SK-N-SH (cell line): ENCODE data around the gene RCSD1. TPM values are rescaled to one million over a fixed set of nuclear protein-coding genes. Genes with fewer than 3 reads are reported as not detected.

Experiments used
- CTCF ChIA-PET: fragments of 300-600, 350-600 bp; formaldehyde crosslinking; extraction: SDS; loops from one replicate; lab custom pipeline; 2021; lab: Yijun Ruan, JAX
- POLR2A ChIA-PET: fragments of 350-600 bp; sonication (Branson Sonifier 250); formaldehyde crosslinking; extraction: SDS; loops from one replicate; lab custom pipeline; 2020; ENCODE audit warnings: antibody characterized with exemption, inconsistent platforms; lab: Yijun Ruan, JAX
- DNase-seq: peaks from one replicate; pipeline ENCODE4 v3.0.0; 2012
- H2AFZ ChIP-seq: fragments of 200-600 bp; sonication (generic); 2 replicates; pipeline ENCODE4 v1.8.1; 2016; ENCODE audit warnings: antibody characterized with exemption, mild to moderate bottlenecking, low read depth
- H3F3A ChIP-seq: fragments of 200-600 bp; sonication (generic); replicated peaks from 2 replicates; pipeline ENCODE3; 2016; ENCODE audit warnings: antibody characterized with exemption, mild to moderate bottlenecking; ENCODE audit not compliant: insufficient read depth
- H3K27ac ChIP-seq, 2 experiments: fragments of 200-500 bp in 1 of 2; fragments of 200-600 bp in 1 of 2; sonication (Bioruptor generic) in 1 of 2; sonication (generic), shearing (Covaris generic) in 1 of 2; 2 replicates each; pipeline versions ENCODE4 v1.5.1 to v1.6.1; 2014 to 2016; ENCODE audit warnings: low read depth in 2 of 2, inconsistent platforms in 1 of 2, low read length in 1 of 2, mild to moderate bottlenecking in 1 of 2, mixed read lengths in 1 of 2
- H3K27me3 ChIP-seq: fragments of 200-600 bp; sonication (generic), shearing (Covaris generic); 2 replicates; pipeline ENCODE4 v1.6.1; 2016; ENCODE audit warnings: mixed run types; ENCODE audit not compliant: insufficient read depth
- H3K36me3 ChIP-seq, 2 experiments: fragments of 200-500 bp in 1 of 2; fragments of 200-600 bp in 1 of 2; sonication (Bioruptor generic) in 1 of 2; sonication (generic) in 1 of 2; replicated peaks in 1 of 2; 2 replicates each; pipeline versions ENCODE3 to v1.5.1; 2014 to 2016; ENCODE audit warnings: low read length in 1 of 2, mild to moderate bottlenecking in 1 of 2; ENCODE audit not compliant: insufficient read depth in 2 of 2, control insufficient read depth in 1 of 2
- H3K4me1 ChIP-seq, 2 experiments: fragments of 200-500 bp in 1 of 2; fragments of 200-600 bp in 1 of 2; sonication (Bioruptor generic) in 1 of 2; sonication (generic), shearing (Covaris generic) in 1 of 2; 2 replicates each; pipeline versions ENCODE4 v1.5.1 to v1.6.1; 2014 to 2016; ENCODE audit warnings: low read depth in 1 of 2, low read length in 1 of 2, mixed run types in 1 of 2; ENCODE audit not compliant: insufficient read depth in 2 of 2, control insufficient read depth in 1 of 2
- H3K4me2 ChIP-seq: fragments of 200-600 bp; sonication (generic), shearing (Covaris generic); 2 replicates; pipeline ENCODE4 v1.6.1; 2017; ENCODE audit warnings: mixed run types
- H3K4me3 ChIP-seq, 2 experiments: fragments of 200-500 bp in 1 of 2; fragments of 200-600 bp in 1 of 2; sonication (Bioruptor generic) in 1 of 2; sonication (generic), shearing (Covaris generic) in 1 of 2; 2 replicates each; pipeline versions ENCODE4 v1.5.1 to v1.8.1; 2014 to 2016; ENCODE audit warnings: low read depth in 2 of 2, inconsistent platforms in 1 of 2, low read length in 1 of 2, mild to moderate bottlenecking in 1 of 2, mixed read lengths in 1 of 2, moderate library complexity in 1 of 2
- H3K79me2 ChIP-seq: fragments of 200-600 bp; sonication (generic); 2 replicates; pipeline ENCODE4 v1.8.1; 2017; ENCODE audit warnings: mild to moderate bottlenecking; ENCODE audit not compliant: insufficient read depth
- H3K9ac ChIP-seq: fragments of 200-600 bp; sonication (generic); 2 replicates; pipeline ENCODE4 v1.6.1; 2017; ENCODE audit warnings: mixed run types
- H3K9me2 ChIP-seq: fragments of 200-600 bp; sonication (generic); 2 replicates; pipeline ENCODE4 v1.6.1; 2017; ENCODE audit warnings: mixed run types
- H3K9me3 ChIP-seq: fragments of 200-600 bp; sonication (generic); 2 replicates; pipeline ENCODE4 v1.6.1; 2017; ENCODE audit warnings: mixed run types, mild to moderate bottlenecking, moderate library complexity
- H4K20me1 ChIP-seq: fragments of 200-600 bp; sonication (generic); 2 replicates; pipeline ENCODE4 v1.6.1; 2017; ENCODE audit warnings: mild to moderate bottlenecking, mixed run types; ENCODE audit not compliant: insufficient read depth
- EZH2phosphoT487 ChIP-seq: fragments of 200-600 bp; sonication (generic); IDR thresholded peaks from 2 replicates; pipeline ENCODE4 v1.6.1; 2017; ENCODE audit warnings: low read depth, mixed run types, mild to moderate bottlenecking, antibody characterized with exemption, moderate library complexity, borderline replicate concordance
- FOXM1 ChIP-seq: IDR thresholded peaks from 2 replicates; pipeline ENCODE4 v1.4.0; 2012; ENCODE audit warnings: low read depth, mild to moderate bottlenecking
- GABPA ChIP-seq: IDR thresholded peaks from 2 replicates; pipeline ENCODE4 v1.4.0; 2012; ENCODE audit warnings: low read depth, mild to moderate bottlenecking
- MEF2A ChIP-seq: IDR thresholded peaks from 2 replicates; pipeline ENCODE4 v1.4.0; 2012; ENCODE audit warnings: low read depth, borderline replicate concordance
- NFIC ChIP-seq: IDR thresholded peaks from 2 replicates; pipeline ENCODE4 v1.4.0; 2012; ENCODE audit warnings: borderline replicate concordance
- NRF1 ChIP-seq: IDR thresholded peaks from 2 replicates; pipeline ENCODE4 v1.6.1; 2012; ENCODE audit warnings: low read depth, mild to moderate bottlenecking, low read length
- PBX3 ChIP-seq: IDR thresholded peaks from 2 replicates; pipeline ENCODE4; 2012
- POLR2AphosphoS5 ChIP-seq: IDR thresholded peaks from 2 replicates; pipeline ENCODE4 v1.6.1; 2012; ENCODE audit warnings: low read depth, low read length
- RAD21 ChIP-seq: IDR thresholded peaks from 2 replicates; pipeline ENCODE4 v1.6.1; 2012; ENCODE audit warnings: mild to moderate bottlenecking, low read length
- RFX5 ChIP-seq: IDR thresholded peaks from 2 replicates; pipeline ENCODE4 v1.6.1; 2012; ENCODE audit warnings: mild to moderate bottlenecking, improper control_type of control experiment, low read length
- SIN3A ChIP-seq: IDR thresholded peaks from 2 replicates; pipeline ENCODE4 v1.6.1; 2012; ENCODE audit warnings: low read depth, mild to moderate bottlenecking, low read length, moderate library complexity, borderline replicate concordance
- TAF1 ChIP-seq: IDR thresholded peaks from 2 replicates; pipeline ENCODE4 v1.6.1; 2012; ENCODE audit warnings: low read depth, mild to moderate bottlenecking, low read length, moderate library complexity, borderline replicate concordance
- TCF12 ChIP-seq: IDR thresholded peaks from 2 replicates; pipeline ENCODE4 v1.4.0; 2012
- ZBTB33 ChIP-seq: IDR thresholded peaks from 2 replicates; pipeline ENCODE4 v1.4.0; 2012; ENCODE audit warnings: low read depth, borderline replicate concordance
- WGBS: methylation state at CpG from one replicate; pipeline ENCODE4 v1.1.6; 2017; ENCODE audit warnings: low lambda C conversion rate; 5-methylcytosine and 5-hydroxymethylcytosine counted together
- polyA plus RNA-seq, 3 experiments: library from polyadenylated mRNA; depleted of rRNA; stranded (reverse); fragments of >200 nt; gene quantifications; 2 replicates each; pipeline ENCODE4 v1.2.3, GENCODE V29; 2012
- TF ChIP-seq, protein P1 (sequence below): fragments of 150-350 bp; IDR thresholded peaks from 2 replicates; pipeline ENCODE4 v1.6.1; 2017; ENCODE audit warnings: antibody characterized with exemption, low read length, low read depth, borderline replicate concordance

RCSD1 gene
- polyA plus RNA-seq, 1 of the 3 experiments (the other 2 are of a cell fraction): 0.02 TPM

DNA sequence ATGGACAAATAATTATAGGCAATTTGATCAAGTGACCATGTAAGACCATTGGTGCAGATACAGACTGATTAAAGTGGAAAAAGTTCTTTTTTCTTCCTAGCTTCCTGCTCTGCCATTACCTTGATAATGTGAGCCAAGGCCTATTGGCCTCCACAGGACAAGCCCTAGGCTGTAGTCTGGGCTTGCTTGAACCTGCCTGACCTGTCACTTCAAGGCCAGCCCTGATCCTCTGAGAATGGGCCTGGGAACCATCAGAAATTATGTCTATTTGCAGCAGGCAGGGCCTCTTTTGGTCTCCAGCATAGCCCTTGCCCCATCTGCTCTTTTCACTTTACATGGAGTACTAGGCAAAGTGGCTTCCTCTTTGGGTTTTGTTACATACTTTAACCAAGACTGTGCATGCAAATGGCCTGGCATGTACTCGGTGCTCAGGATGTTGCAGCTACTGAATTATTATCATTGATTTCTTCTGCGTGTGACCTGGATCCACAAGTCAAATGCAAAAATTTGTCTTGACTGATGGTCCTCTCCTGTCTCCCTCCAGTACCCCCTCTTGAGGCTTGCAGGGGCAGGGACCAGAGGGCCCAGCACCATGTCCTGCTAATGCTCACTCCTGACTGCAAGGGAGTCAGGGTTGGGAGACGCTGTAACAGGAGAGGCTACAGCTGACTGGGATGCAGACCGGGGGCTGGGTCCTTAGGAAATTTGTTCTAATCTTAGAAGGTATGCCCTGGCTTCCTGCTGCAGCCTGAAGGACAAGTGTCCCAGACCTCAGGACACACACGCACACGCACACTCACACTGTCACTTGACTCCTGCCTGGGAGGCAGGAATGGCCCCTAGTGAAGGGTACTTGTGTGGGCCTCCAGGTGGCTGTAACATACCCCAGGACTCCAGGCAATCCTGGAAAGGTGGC is 39.4 kb downstream of the RCSD1 start:
- Histone ChIP-seq H3K27ac (no peak overlapping the region), H3K4me2 (no peak overlapping the region), H3K9me2 (no peaks in the 10 kb centered on the region), H3K79me2 (no peaks in the 10 kb centered on the region), H4K20me1 (no peaks in the 10 kb centered on the region), H3K36me3 (peaks cover 0 to 3% of the 10 kb centered on the region in 2 experiments), H3F3A (no peaks in the 10 kb centered on the region)
- CTCF ChIA-PET: interaction anchor here (1.0 to 2.4 kb wide), 2 partner anchors 18 to 62 kb away, joined by 3 to 8 read pairs; no protein-coding TSS in a partner anchor
- no peak for DNase-seq
- TF ChIP-seq, protein P1, sequence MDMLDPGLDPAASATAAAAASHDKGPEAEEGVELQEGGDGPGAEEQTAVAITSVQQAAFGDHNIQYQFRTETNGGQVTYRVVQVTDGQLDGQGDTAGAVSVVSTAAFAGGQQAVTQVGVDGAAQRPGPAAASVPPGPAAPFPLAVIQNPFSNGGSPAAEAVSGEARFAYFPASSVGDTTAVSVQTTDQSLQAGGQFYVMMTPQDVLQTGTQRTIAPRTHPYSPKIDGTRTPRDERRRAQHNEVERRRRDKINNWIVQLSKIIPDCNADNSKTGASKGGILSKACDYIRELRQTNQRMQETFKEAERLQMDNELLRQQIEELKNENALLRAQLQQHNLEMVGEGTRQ: no peak
- TF ChIP-seq MEF2A (no peak), ZBTB33 (no peak), POLR2AphosphoS5 (no peak), GABPA (no peak), TAF1 (no peak), NRF1 (no peak), RAD21 (no peak), RFX5 (no peak), SIN3A (no peak), EZH2phosphoT487 (no peak), NFIC (no peak), TCF12 (no peak), PBX3 (no peak), FOXM1 (no peak)
- TF ChIP-seq, all 33 proteins: peak for 0
- Histone ChIP-seq H3K4me1 (peaks cover 0 to 6% of the 10 kb centered on the region in 2 experiments; a peak in 1 of 4 replicates), H3K9me3 (no peaks in the 10 kb centered on the region), H3K27me3 (no peaks in the 10 kb centered on the region), H3K4me3 (no peak overlapping the region), H2AFZ (no peak overlapping the region), H3K9ac (no peak overlapping the region)
- POLR2A ChIA-PET: interaction anchor here (0.6 kb wide), 1 partner anchor 32 kb away, joined by 3 read pairs; no protein-coding TSS in a partner anchor
- 84% methylated on average over 6 of the region's 6 CpGs for WGBS
